Stimulated activated CD8-positive, alpha-beta memory T cell treated with anti-CD3 and anti-CD28 coated beads, Interleukin-4, amount 100 ng/mL, for 48 hours (primary cell): ENCODE results near the gene HSD11B2.

Experiments used
- DNase-seq: peaks from one replicate; pipeline ENCODE4 v3.0.0-alpha.2; 2020

Gene HSD11B2

DNA sequence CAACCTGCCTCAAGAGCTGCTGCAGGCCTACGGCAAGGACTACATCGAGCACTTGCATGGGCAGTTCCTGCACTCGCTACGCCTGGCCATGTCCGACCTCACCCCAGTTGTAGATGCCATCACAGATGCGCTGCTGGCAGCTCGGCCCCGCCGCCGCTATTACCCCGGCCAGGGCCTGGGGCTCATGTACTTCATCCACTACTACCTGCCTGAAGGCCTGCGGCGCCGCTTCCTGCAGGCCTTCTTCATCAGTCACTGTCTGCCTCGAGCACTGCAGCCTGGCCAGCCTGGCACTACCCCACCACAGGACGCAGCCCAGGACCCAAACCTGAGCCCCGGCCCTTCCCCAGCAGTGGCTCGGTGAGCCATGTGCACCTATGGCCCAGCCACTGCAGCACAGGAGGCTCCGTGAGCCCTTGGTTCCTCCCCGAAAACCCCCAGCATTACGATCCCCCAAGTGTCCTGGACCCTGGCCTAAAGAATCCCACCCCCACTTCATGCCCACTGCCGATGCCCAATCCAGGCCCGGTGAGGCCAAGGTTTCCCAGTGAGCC lies 5.8 kb downstream of the HSD11B2 start:
- no peak for DNase-seq

DNA sequence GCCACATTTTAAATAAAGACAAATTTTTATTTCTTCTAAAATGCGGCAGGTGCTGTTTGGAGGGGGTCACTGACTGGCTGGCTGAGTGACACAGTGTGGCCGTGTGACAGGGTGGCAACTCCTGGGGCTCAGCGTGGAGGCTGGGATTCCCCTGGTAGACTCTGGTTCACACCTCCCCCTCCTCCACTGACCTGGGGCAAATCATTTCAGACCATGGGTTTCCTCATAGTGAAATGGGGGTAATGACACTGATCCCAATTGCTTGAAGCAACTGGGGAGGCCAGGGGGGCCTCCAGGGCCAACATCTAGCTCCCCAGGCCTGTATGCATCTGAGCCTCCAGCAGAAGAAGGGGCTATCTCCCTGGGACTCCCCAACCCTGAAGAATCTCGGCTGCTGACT lies 6.6 kb downstream of the HSD11B2 start:
- no peak for DNase-seq

DNA sequence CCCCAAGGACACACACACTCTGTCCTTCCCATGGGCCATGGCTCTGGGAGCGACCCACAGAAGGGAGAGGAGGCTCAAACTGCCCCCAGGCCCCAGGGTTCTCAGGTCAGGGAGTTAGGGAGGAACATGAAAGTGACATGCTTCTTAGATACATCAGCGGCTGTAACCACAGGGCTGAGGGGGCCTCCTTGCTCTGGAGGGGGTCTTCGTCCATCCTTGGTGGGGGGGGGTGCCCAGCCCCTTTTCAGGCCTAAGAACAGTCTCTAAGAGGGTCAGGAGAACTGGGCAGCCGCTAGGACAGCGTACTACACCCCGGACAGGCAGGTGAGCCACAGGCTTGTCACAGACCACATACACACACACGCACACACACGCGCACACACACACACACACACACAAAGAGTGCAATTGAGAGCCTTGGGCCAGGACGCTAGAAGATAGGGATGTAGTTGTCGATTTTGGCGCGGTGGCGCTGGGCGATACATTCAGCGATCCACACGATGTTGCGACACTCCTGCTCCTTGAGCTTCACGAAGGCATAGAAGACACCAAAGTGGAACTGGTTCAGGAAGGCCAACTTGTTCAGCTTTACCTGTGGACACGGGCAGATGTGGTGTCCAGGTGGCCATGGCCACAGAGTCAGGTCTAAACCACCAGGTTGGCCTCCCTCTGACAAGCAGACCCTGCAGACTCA lies 7.3 kb downstream of the HSD11B2 start:
- no peak for DNase-seq

DNA sequence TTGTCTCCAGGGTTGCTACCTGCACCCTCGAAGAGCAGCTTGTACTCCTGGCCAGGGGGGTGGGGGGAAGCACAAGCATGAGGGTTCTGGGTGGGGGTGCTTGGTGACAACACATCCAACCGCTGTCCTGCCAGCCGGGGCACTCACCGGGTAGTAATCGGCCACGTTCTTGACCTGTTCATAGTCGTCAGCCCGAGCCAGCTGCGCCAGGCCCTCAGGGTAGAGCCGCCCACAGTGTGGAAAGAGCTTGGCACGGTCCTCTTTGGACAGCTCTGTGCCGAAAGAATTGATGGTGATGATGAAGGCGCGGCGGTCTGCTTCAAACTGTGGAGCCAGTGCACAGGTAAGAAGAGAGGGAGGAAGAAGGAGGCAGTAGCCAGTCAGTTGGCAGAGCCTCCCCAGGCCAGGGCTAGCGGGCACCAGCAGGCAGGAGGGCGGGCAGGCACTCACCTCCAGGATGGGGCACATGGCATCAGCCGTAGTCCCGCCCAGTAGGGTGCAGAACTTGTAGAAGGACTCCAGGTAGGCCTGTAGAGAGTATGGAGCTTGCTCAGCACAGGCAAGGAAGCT lies 8.0 kb downstream of the HSD11B2 start:
- no peak for DNase-seq

DNA sequence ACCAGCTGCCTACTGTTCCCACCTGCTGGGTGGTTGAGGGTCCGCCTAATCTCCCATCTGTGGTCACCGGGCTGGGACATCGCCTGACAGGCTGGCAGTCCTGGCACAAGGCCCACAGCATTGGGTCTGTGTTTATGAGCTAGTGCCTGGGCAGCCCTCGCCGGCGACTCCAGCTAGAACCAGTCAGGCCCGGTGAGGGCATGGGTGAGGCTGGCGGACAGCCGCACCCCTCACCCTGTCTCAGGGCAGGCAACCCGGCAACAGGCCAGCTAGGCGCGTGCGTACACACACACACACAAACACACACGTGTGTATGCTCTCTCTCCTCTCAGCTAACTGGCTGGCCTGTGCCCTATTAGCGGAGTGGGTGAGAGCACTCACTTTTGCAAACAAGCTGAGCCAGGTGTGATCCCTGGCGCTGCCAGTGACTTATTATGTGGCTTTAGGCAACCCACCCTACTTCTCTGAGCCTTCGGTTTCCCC lies 10.4 kb downstream of the HSD11B2 start:
- no peak for DNase-seq

DNA sequence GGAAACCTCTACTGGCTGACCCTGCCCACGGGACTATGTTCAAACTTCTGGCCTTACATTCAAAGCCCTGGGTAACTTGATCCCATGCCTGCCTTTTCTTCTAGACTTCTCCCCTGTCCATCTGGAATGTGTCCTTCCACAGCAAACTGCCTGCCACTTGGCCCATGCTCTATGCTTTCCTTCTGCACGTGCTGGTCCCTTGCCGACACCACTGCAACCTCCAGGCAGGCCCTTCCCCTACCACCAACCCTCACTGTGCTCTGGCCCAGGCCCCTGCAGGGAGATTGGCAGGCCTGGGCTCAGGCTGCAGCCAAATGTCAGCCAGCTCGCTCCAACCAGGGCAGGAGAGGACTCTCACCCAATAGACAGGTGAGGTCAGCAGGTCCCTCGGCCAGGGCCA lies 11.0 kb downstream of the HSD11B2 start:
- DNase-seq, result no peak

DNA sequence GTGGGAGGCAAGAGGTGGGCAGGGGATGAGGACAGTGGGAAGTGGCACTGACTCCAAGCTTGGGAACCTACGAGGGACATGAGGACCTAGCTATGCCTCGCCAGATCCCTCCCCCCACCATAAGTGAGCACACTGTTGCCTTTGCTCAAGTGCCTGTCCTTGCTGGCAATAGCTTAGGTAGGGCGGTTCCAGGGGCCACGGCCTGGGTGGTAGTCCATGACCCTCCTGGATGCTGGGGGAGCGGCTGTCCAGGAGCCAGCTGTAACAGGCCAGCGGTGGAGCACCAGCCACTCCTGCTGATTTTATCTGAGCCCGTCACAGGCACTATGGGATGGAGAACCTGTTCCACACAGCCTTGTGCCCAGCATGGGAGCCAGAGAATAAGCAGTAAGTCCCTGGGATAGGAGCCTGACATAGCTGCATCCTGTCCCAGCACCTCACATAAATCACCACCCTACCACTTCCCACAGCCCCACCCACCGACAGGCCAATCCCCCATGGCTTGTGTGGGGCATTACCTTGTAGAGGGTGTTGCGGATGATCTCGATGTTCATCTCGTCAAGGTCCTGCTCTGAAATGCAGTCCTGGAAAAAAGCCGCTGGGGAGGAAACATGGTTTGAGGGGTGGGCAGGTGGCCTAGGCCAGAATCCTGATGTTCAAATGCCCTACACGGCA lies 11.8 kb downstream of the HSD11B2 start:
- DNase-seq, result no peak

DNA sequence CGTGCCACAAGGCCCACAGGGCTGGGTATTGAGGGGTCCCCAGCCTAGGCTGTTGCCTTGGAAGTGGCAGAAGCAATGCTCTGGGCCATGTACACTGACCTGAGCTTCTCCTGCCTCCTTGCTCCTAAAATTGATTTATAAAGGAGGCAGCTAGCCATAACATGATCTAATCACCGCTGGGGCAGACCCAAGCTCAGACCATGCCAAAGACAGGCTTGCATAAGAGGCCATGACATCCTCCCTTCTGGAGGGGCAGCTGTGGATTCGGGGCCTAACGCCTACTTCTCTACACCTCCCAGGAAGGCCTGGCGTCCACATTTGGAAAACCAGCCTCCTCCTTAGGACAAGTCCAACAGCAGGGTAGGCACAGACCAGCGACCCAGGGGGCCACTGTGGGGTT lies 12.3 kb downstream of the HSD11B2 start:
- no peak for DNase-seq

DNA sequence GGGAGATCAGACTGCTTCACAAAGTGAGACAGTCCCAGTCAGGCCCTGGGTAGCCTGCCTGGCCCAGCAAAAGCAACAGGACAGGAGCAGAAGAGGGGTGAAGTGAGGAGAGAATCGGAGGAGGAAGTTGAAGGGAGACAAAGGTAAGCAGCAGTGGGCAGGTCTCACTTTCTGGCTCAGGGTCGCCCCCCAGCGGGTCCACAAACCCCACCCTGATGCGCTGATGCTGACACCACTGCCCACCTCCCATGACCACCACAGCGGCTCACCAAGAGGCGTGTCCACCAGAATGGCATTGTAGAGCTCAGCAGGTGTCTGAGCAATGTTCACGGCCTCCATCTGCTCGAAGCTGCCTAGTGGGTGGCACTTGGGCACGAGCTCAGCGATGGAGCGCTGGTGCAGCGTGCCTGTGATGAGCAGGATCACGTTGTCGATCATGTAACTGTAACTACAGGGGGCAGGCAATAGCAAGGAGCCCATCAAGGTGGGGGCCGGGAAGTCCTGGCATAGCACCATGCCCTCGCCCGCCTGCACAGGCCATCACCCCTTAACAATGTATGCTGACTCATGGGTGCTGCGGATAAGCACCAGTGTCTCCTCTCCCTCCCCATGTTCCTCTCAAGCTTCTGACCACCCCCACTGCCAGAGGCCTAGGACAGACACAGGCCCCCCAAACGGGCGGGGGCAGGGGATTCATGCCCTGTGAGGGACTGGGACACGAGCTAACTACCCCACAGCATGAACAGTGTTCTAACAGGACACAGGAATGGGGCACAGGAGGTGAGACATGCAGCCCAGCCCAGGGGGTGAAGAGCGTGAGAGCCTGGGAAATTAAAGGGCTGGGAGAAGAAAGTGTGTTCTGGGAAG lies 13.6 kb downstream of the HSD11B2 start:
- DNase-seq, result no peak

DNA sequence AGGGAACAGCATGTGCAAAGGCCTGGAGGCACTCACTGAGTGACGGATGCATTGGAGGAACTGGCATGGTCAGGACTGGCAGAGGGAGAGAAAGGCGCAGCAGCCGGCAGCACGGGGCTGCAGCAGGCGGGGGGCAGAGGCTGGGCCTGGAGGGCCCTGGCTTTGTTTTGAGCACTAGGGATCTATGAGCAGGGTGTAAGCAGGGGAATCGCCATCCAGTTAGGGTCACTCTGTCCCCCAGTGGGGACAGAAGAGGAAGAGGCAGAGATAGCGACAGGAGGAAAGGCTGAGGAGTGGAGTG lies 14.2 kb downstream of the HSD11B2 start:
- DNase-seq, result no peak

DNA sequence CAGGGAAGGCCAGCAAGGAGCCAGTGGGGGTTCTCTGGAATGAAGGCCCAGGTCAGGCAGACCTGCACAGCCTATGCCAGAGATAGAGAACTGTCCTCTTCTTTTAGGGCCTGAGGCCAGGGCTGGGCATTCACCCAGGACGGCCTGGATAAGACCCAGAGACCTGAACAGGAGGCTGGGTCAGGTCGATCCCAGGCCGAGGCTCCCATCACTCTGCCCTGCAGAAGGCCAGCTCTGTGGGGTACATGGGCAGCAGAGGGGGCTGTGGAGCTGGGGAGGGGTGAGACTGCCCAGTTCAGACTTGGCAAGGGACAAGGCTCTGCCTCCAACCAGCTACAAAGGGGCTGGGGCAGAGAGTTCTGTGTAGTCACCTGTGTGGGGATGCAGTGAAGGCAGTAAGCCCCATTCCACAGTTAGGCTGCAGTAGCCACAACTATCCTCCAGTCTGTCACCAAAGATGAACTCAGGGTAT lies 14.6 kb downstream of the HSD11B2 start:
- no peak for DNase-seq

DNA sequence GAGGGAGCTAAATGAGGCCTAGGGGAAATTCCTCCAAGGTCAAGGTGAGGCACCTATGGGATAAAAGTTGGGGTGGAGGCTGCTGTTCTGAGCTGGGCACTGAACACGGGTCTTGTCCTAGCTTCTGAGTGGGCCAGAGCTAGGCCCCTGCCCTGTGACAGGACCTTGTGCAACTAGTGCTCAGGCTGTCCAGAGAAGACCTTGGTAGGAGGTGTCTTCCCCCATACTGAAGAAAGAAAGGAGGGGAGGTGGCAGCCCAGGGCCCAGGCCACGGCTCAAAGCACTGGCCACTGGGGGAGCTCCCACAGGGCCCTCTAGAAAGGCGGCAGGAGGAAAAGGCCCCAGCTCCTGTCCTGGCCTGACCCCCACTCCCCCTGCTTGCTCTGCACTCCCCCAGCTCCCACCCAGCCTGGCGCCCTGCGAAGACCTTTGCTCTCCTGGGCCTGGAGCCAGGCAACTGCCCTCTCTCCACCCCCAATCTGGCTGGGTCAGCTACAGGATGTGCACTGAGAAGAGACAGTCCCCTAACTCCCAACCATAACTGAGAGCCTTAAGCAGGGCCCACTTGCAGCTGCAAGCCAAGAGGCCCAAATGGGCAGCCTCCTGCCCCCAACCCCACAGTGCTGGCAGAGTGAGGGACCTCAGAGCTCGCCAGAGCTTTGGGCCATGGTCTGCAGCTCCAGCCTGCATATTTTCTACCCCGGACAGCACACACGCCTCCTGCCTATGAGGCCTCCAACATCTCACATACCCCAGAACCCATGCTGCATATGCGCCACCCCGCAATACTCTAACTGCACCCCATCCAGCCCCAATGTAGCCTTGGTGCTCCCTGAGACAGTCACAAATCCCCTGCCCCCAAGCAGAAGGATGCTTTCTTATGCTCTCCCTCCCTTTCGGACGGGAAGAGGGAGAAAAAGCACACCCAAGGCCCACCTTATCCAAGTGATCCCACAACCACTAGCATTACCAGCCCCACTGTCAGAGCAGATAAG lies 15.3 kb downstream of the HSD11B2 start:
- DNase-seq, result no peak

DNA sequence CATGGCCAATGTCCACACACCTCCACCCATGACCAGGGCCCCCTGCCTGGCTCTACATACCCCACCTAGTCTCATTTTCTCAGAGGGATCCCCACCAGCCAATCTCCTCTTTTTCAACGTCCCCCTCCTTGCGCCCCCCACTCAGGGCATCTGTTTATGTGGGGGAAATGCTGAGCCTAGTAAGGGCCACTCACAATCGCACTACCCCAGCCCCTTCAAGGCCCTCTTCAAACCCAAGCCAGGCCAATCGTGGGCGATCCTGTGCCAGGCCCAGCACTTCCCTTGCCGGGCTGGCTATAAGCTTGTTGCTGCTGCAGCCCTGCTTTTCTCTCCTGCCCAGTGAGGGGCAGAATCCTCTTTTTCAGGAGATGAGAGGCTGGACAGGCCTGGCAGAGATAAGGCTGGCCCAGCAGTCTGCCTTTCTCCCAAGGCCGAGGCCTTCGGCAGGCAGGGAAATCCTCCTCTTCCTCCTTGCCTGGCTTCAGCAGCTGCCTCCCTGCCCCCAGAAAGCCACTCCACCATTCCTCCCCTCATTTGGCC lies 16.1 kb downstream of the HSD11B2 start:
- no peak for DNase-seq

DNA sequence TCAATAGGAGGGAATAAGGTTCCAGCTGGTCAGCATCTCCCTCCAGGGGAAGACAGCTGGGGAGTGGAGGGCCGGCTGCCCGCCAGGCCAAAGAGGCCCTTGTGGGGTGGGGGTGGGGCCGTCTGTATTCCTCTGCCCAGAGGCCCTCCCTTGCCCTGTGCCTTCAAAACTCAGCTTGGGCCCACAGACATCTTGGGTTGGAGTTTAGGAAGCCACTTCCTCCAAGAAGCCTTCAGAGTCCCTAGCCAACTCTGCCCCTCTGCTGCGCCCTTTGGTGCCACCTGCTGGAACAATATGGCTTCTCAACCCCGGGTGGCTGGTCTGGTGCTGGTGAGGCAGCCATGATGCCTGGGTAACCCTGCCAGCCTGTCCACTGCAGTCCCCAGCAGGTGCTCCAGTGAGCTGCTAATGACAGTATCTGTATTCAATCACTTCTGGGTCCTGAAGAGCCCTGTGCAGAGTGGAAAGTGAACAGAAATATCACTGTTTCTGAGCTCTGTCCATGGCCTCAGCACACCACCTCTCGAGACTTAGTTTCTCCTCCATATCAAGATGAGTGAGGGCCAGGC lies 16.7 kb downstream of the HSD11B2 start:
- DNase-seq, result peak; percentile 88

DNA sequence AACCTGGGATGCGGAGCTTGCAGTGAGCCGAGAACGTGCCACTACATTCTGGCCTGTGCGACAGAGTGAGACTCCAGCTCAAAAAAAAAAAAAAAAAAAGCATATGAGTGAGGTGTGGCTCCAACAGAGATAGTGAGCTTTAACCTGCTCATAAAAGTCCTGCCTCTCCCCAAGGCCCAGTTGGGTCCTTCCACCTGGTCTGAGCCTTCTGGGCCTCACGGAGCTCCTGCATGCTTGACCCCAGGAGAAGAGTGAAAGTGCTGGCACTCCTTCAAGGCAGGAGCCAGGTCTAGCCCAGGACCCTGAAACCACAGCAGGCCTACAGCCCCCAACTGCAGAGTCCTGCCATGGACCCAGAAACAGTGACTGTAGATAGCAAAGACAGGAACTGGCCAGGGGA lies 17.7 kb downstream of the HSD11B2 start:
- DNase-seq, result no peak

DNA sequence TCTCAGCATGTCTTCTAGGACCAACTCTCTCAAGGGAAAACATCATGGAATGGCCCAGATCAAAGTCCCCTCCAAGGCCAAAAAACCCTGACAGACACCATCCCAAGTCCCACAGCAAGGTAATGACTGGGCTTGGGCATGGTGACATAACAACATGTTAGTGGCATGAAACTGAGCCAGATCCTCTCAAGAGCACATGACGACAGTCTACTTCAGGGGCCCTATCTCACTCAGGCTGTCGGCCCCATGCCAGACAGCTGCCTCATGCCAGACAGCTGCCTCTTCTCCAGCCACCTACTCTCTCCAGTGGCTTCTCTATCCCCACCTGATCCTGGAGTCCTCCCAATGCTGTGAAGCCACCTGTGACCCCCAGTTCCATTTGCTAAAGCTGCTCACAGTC lies 18.4 kb downstream of the HSD11B2 start:
- no peak for DNase-seq

DNA sequence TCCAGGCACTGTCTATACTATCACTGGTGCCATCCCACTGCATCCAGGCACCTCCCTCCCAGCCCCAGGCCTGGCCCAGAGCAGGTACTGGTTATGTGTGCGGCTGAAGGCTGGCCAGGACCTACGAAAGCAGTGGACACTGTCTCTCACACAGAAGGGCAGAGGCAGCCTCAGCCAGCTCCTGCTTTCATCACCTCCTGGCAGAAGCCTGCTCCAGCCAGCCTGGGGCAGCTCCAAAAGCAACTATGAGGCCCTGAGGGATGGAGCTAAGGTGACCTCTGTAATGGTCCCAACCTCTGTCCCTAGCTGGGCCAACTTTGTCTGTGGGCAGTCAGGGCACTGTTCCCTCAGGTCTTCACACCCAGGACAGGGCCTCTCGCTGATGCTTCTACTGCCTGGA lies 18.8 kb downstream of the HSD11B2 start:
- no peak for DNase-seq

DNA sequence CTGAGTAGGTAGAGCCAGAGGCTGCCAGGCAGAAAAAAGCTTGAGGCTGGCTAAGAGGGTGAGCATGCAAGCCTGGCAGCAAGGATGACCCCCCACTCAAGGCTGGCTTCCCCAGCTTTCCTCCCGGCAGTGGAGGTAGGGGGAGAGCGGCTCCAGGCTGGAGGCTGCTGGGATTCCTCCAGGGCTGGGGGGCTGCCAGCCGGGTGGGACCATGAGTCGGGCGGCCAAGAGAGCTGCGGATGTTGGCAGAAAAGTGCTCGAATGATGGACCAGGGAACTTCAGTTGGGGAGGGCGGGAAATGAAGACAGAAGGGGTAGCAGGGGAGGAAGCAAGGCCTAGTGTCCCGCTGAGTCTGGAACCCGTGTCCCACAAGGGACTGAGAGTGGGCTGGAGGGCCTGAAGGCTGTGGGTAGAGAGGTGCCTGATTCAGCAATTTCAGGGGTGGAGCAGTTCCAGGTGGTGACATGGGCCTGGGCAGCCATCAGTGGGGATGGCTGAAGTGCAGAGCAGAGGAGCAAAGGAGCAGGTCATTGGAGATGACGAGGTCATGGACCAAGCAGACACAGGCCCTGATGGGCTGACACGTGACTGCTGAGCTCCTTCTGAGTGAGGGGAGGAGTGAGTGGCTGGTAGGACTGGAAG lies 20.3 kb downstream of the HSD11B2 start:
- DNase-seq, result no peak

DNA sequence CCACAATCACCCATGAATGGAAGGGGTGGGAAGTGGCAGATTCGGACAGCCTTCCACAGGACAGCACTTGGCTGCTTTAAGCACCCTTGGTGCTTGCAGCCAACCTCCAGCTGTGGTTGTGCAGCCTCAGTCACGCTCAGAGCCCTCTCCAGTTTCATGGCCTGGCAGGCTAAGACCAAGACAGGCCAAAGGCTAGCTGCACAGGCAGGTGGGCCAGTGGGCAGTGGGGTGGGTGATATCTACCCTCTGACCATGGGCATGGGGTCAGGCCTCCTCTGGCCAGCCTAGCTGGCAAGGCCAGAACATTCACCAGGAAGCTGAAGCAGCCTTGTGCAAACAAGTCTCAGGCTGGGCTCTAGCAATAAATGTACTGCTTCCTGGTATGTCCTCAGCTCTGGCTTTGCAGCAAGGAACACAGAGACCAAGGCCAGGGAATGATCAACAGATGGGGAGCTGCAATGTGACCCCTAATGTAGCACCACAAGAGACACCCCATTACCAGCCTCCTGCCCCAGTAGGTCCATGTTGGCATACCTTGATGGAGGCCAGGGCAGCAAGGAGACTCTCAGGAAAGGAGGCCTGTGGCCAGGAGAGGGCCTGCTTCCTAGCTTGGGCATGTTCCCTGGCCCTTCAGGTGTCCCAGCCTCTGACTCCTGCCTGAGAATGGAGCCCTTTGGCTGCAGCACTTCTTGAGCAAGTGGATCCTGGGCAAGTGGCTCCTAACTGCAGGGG lies 20.9 kb downstream of the HSD11B2 start:
- no peak for DNase-seq

DNA sequence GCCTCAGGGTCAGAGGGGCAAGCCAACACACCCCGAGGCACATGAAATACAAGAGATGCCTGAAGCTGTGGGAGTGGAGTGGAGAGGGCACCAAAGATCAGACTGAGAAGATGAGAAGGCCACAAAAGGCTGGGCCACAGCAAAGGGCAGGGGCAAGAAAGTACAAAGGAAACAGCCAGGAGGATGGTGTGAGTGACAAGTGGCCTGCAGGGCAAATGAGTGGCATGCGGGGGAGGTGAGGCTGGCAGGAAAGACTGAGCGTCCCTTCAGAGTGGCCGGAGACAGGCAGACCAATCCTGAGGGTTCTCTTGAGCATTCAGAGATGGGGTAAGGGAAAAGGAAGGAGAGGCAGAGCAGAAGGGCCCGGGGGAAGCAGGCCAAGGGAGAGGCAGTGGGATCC lies 23.2 kb downstream of the HSD11B2 start:
- DNase-seq, result no peak
